Type B pancreatic cell (in vitro differentiated cells): ENCODE measurements around the gene HOXB5. TPM values are rescaled to one million over a fixed set of nuclear protein-coding genes. Genes with fewer than 3 reads are reported as not detected.

ENCODE experiments used
- DNase-seq: peaks from one replicate; pipeline ENCODE4 v3.0.0; 2021; ENCODE audit warnings: mixed read lengths; ENCODE audit not compliant: unreplicated experiment; ENCODE audit errors: extremely low spot score
- H3K27ac Mint-ChIP-seq: 2 replicates; pipeline ENCODE4 v1.8.0; 2021; ENCODE audit warnings: mild to moderate bottlenecking, mixed read lengths
- H3K27me3 Mint-ChIP-seq: 2 replicates; pipeline ENCODE4 v1.8.0; 2021; ENCODE audit warnings: mixed read lengths
- H3K36me3 Mint-ChIP-seq: 2 replicates; pipeline ENCODE4 v1.8.0; 2021; ENCODE audit warnings: mixed read lengths
- H3K4me1 Mint-ChIP-seq: one replicate; pipeline ENCODE4 v1.8.0; 2021; ENCODE audit warnings: mixed read lengths; ENCODE audit not compliant: unreplicated experiment
- H3K4me3 Mint-ChIP-seq: 2 replicates; pipeline ENCODE4 v1.8.0; 2021; ENCODE audit warnings: mild to moderate bottlenecking, mixed read lengths
- H3K9me3 Mint-ChIP-seq: 2 replicates; pipeline ENCODE4 v1.8.0; 2021; ENCODE audit warnings: mixed read lengths
- CTCF ChIP-seq: fragments of 200-600 bp; sonication (generic); conservative IDR thresholded peaks from 2 replicates; pipeline ENCODE4 v1.5.0; 2021; ENCODE audit warnings: antibody characterized with exemption, mild to moderate bottlenecking
- total RNA-seq: library from RNA; stranded (reverse); gene quantifications from 2 replicates; pipeline ENCODE4 v1.2.1, GENCODE V29; 2021; ENCODE audit warnings: low replicate concordance

HOXB5 gene
- total RNA-seq, 1 donor from 2014 or later = 20.8 TPM

- H3K27me3 Mint-ChIP-seq = peaks cover 70% of the 10 kb centered on the region
- DNase-seq = no peak
- TF ChIP-seq CTCF = no peak
- H3K9me3 Mint-ChIP-seq = no peaks in the 10 kb centered on the region
- H3K4me1 Mint-ChIP-seq = peaks cover 37% of the 10 kb centered on the region
- no peak overlapping the region for H3K27ac Mint-ChIP-seq
- H3K4me3 Mint-ChIP-seq = no peak overlapping the region
- peaks cover 18% of the 10 kb centered on the region for H3K36me3 Mint-ChIP-seq
Measured at GRCh38 chr17:48577330-48577945, 16.1 kb downstream of the HOXB5 start.

GRCh38 chr17:48576479-48577309 lies 16.9 kb downstream of the HOXB5 start:
- H3K27me3 Mint-ChIP-seq = peaks cover 69% of the 10 kb centered on the region
- peaks cover 39% of the 10 kb centered on the region for H3K4me1 Mint-ChIP-seq
- TF ChIP-seq CTCF = no peak
- no peak overlapping the region for H3K27ac Mint-ChIP-seq
- peaks cover 19% of the 10 kb centered on the region for H3K36me3 Mint-ChIP-seq
- H3K9me3 Mint-ChIP-seq = no peaks in the 10 kb centered on the region
- H3K4me3 Mint-ChIP-seq = no peak overlapping the region
- no peak for DNase-seq

GRCh38 chr17:48575673-48576478 lies 17.7 kb downstream of the HOXB5 start:
- Mint-ChIP-seq H3K4me1 (peaks cover 45% of the 10 kb centered on the region), H3K27me3 (peaks cover 67% of the 10 kb centered on the region), H3K36me3 (peaks cover 22% of the 10 kb centered on the region), H3K27ac (no peak overlapping the region), H3K9me3 (no peaks in the 10 kb centered on the region), H3K4me3 (no peak overlapping the region)
- TF ChIP-seq CTCF = no peak
- no peak for DNase-seq

GRCh38 chr17:48575066-48575582 lies 18.5 kb downstream of the HOXB5 start:
- H3K4me3 Mint-ChIP-seq = no peak overlapping the region
- peaks cover 22% of the 10 kb centered on the region for H3K36me3 Mint-ChIP-seq
- no peak overlapping the region for H3K27ac Mint-ChIP-seq
- peaks cover 48% of the 10 kb centered on the region for H3K4me1 Mint-ChIP-seq
- no peaks in the 10 kb centered on the region for H3K9me3 Mint-ChIP-seq
- H3K27me3 Mint-ChIP-seq = peaks cover 63% of the 10 kb centered on the region
- no peak for TF ChIP-seq CTCF
- no peak for DNase-seq

GRCh38 chr17:48574505-48575065 lies 19.0 kb downstream of the HOXB5 start:
- no peak for TF ChIP-seq CTCF
- Mint-ChIP-seq H3K9me3 (no peaks in the 10 kb centered on the region), H3K4me1 (peaks cover 44% of the 10 kb centered on the region), H3K27me3 (peaks cover 58% of the 10 kb centered on the region), H3K27ac (no peak overlapping the region), H3K36me3 (peaks cover 22% of the 10 kb centered on the region), H3K4me3 (no peak overlapping the region)
- no peak for DNase-seq
